Mesangial cell (primary cell): ENCODE measurements around the gene ALOX12B. TPM values are rescaled to one million over a fixed set of nuclear protein-coding genes. Genes with fewer than 3 reads are reported as not detected.

Source experiments
- total RNA-seq: library from RNA; depleted of rRNA; stranded (reverse); fragments of >200 nt; gene quantifications from 2 replicates; pipeline ENCODE4 v1.2.3, GENCODE V29; 2015

ALOX12B gene
- total RNA-seq: 0.25 TPM in 1 of 2 replicates, not detected in the other

DNA sequence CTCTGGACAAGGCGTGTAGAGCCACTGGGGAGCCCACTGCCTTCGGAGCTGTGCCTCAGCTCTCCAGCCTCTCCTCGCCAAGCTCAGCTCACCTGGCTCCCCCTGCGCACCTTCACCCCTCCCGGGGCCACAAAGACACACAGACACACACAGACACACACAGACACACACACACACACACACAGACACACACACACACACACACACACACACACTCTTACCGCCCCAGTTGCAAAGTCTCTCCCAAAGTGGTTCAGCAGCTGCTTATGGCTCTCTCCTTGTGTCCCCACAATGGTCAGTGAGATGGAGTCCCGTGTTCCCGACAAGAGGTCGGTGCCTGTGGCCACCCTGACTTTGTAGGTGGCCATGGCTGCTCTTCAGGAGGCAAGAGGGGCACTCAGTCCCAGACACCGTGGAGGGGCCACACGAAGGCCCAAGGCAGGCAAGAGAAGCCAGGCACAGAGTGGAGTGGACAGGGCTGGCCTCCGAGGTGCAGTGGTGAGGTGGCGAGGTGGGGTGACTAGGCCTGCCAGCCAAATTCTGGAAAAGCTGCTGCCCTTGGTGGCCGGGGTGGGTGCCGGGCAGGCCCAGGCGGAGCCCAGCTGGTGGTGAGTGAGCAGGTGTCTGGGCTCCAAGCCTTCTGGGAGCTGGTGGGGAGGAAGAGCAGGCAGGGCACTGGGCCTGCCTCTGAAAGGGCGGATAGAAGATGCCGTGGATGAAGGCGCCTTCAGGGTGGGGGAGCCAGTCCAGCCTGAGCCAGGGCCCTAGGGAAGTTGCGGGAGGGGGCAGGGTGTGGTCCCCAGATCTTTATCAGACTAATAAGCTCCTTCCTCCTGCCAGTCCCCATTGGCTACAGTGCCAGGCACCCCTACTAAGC lies at the start of gene ALOX12B:
Gene ALOX12B (minus strand): TSS at position 642 of the 877 bp plus-strand sequence. CDS start 274 bp downstream, at position 368.

DNA sequence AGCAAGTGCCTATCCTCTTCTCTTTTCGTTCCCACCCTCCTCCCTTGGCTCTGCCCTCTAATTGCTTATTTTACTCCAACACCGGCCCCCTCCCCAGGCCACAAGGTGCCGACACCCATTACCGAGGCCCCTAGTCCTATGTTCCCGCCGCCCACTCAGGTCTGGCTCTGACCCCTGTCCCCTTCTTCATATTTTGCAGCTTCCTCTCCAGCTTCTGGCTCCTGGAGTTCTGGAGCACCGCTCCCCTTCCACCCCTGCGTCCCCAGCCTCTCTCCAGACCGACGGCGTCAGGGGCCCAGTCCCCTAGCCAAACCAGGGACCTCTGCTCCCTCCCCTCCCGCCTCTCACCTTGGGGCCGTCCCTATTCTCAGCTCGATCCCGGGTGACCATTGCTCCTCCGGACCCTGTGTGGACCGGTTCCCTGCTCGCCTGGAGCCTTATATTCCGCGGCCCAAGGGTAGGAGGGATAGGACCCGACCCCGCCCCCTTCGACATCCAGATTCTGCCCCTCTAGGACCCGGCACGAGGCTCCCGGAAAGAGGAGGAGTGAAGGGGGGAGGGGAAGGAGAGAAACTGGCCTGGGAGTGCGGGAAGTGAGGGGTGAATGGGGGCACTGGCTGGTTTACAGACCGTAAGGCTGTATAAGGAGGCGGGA lies 36.3 kb upstream of the ALOX12B start, which contains the start of gene HES7:
Gene HES7 (minus strand): TSS at position 412 of the 655 bp plus-strand sequence. CDS start 22 bp downstream, at position 390.

DNA sequence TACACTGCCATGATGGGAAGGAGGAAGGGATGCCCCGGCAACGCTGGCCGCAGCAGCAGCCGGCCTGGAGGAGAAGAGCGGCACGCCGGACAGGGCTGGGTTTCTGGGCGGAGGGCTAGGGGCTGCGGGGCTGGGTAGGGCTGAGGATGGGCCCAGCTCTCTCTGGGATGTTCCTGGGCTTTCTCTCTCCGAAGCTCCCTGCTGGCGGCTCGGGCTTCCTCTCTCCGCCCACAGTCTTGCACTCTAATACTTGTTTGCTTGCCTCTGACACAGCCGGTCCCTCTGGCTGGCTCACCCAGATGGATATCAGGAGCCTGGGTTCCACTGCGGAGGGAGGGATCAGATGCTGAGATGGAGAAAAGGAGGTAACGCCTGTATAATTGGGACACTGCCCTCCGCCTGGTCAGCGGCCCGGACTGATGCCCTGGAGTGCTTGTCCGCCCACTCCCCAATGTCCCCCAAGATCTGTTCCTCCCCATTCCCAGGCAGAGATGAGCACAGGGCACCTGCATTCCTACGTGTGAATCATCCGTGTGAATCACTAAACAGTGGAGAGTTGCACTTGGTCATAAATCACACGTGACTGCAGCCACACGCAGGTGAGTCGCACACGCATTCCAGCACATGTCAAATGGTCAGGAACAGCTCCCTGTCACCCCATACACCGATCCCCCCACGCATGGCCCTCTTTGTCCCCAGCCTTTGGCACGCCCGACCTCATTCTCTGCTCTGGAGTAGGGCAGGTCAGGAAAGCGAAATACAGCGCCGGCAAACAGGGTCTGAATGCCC lies 30.7 kb upstream of the ALOX12B start, which contains the start of gene ALOXE3:
Gene ALOXE3 (minus strand): TSS at position 535 of the 789 bp plus-strand sequence. CDS start 524 bp downstream, at position 11.

DNA sequence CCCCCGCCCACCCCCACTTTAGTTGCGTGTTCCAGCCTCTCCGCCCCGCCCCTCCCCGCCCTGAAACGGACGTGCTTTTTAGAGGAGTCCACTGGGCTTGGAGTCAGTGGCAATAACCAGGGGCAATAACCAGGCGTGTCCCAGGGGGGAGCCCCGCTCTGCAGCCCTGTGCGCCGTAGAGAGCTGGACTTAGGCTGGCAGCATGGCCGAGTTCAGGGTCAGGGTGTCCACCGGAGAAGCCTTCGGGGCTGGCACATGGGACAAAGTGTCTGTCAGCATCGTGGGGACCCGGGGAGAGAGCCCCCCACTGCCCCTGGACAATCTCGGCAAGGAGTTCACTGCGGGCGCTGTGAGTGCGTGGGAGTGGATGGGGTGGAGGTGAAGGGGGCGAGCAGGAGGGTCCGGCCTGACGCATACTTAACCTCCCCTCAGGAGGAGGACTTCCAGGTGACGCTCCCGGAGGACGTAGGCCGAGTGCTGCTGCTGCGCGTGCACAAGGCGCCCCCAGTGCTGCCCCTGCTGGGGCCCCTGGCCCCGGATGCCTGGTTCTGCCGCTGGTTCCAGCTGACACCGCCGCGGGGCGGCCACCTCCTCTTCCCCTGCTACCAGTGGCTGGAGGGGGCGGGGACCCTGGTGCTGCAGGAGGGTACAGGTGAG lies 48.4 kb downstream of the ALOX12B start, which contains the start of gene ALOX15B:
Gene ALOX15B (plus strand): TSS at position 106 of the 657 bp plus-strand sequence. CDS start 97 bp downstream, at position 203.

Other genes with a start within 250 kb of the ALOX12B start
- 2.4 TPM in 2 replicates for gene TMEM88, start 232.7 kb downstream of the ALOX12B start, total RNA-seq
- gene NAA38, start 230.2 kb downstream of the ALOX12B start, total RNA-seq: 90.0 and 123 TPM in 2 replicates
- 4.4 and 4.6 TPM in 2 replicates for gene CYB5D1, start 229.7 kb downstream of the ALOX12B start, total RNA-seq
- gene CHD3, start 198.9 kb downstream of the ALOX12B start, total RNA-seq: 59.3 and 106 TPM in 2 replicates
- gene RNF227, start 171.4 kb downstream of the ALOX12B start, total RNA-seq: 0.33 and 2.4 TPM in 2 replicates
- 0.16 and 0.63 TPM in 2 replicates for gene KCNAB3, start 157.9 kb downstream of the ALOX12B start, total RNA-seq
- 87.2 and 97.5 TPM in 2 replicates for gene TRAPPC1, start 155.8 kb downstream of the ALOX12B start, total RNA-seq
- gene CNTROB, start 155.5 kb downstream of the ALOX12B start, total RNA-seq: 17.6 and 24.8 TPM in 2 replicates
- not detected in 2 replicates for gene GUCY2D, start 85.1 kb downstream of the ALOX12B start, total RNA-seq
- under 0.01 TPM in 2 replicates for gene ALOX15B, start 48.7 kb downstream of the ALOX12B start, total RNA-seq
- gene ALOXE3, start 30.8 kb upstream of the ALOX12B start, total RNA-seq: under 0.01 and 0.49 TPM in 2 replicates
- under 0.01 and 1.3 TPM in 2 replicates for gene HES7, start 36.4 kb upstream of the ALOX12B start, total RNA-seq
- 34.5 and 35.2 TPM in 2 replicates for gene PER1, start 64.7 kb upstream of the ALOX12B start, total RNA-seq
- 7.0 and 10.1 TPM in 2 replicates for gene VAMP2, start 75.2 kb upstream of the ALOX12B start, total RNA-seq
- gene TMEM107, start 88.7 kb upstream of the ALOX12B start, total RNA-seq: 22.8 and 23.3 TPM in 2 replicates
- 8.3 and 10.1 TPM in 2 replicates for gene BORCS6, start 102.5 kb upstream of the ALOX12B start, total RNA-seq
- gene AURKB, start 122.9 kb upstream of the ALOX12B start, total RNA-seq: 6.2 and 163 TPM in 2 replicates
- gene CTC1, start 160.3 kb upstream of the ALOX12B start, total RNA-seq: 9.0 and 12.0 TPM in 2 replicates
- gene PFAS, start 161.6 kb upstream of the ALOX12B start, total RNA-seq: 34.7 and 73.0 TPM in 2 replicates
- 23.8 and 28.0 TPM in 2 replicates for gene RANGRF, start 201.0 kb upstream of the ALOX12B start, total RNA-seq
- gene SLC25A35, start 207.7 kb upstream of the ALOX12B start, total RNA-seq: 1.5 and 2.4 TPM in 2 replicates
- gene ARHGEF15, start 222.5 kb upstream of the ALOX12B start, total RNA-seq: under 0.01 and 0.38 TPM in 2 replicates